ENCODE measurements around the gene SNX20. TPM values are rescaled to one million over a fixed set of nuclear protein-coding genes. Genes with fewer than 3 reads are reported as not detected.

Gene SNX20
- total RNA-seq, 4 donors from 2014 or later = 0.17 to 4.0 (median 1.9) TPM

DNA sequence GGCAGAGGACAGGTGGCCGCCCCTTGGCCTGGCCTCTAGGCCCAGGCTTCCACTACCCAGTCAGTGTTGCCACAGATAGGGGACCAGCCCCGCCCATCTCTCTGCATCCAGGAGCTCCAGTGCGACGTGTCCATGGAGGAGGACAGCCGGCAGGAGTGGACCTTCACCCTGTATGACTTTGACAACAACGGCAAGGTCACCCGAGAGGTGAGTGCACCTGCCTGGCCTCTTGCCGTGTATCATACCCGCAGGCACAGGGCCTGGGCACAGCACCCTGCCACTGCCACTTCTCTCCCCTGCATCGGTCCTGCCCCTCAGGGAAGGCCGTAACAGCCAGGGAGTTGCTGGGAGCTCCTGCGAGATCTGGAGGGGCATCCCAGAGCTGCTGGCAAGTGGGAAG lies 55.7 kb downstream of the SNX20 start:
- H3K27ac ChIP-seq = no peak overlapping the region
- H3K4me3 ChIP-seq = no peak overlapping the region
- TF ChIP-seq, protein P1, sequence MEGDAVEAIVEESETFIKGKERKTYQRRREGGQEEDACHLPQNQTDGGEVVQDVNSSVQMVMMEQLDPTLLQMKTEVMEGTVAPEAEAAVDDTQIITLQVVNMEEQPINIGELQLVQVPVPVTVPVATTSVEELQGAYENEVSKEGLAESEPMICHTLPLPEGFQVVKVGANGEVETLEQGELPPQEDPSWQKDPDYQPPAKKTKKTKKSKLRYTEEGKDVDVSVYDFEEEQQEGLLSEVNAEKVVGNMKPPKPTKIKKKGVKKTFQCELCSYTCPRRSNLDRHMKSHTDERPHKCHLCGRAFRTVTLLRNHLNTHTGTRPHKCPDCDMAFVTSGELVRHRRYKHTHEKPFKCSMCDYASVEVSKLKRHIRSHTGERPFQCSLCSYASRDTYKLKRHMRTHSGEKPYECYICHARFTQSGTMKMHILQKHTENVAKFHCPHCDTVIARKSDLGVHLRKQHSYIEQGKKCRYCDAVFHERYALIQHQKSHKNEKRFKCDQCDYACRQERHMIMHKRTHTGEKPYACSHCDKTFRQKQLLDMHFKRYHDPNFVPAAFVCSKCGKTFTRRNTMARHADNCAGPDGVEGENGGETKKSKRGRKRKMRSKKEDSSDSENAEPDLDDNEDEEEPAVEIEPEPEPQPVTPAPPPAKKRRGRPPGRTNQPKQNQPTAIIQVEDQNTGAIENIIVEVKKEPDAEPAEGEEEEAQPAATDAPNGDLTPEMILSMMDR (IDR thresholded peaks at IDR 0.05 in 4 of 5, conservative IDR thresholded peaks at IDR 0.05 in 1 of 5) = no peak
- no peaks in the 10 kb centered on the region for H3K27me3 ChIP-seq
- ATAC-seq = no peak
- DNase-seq = no peak
- no peaks in the 10 kb centered on the region for H3K36me3 ChIP-seq
- H3K4me1 ChIP-seq = peaks cover 0 to 8% of the 10 kb centered on the region in 2 donors
- intact Hi-C loops (cut with DNase I; ENCODE audit: low total_unique reads) = no loop called here
- H3K9me3 ChIP-seq = no peaks in the 10 kb centered on the region
- in situ Hi-C loops (cut with MboI; ENCODE audit: low sequenced_read_pairs in 4 of 4) = no loop called here

DNA sequence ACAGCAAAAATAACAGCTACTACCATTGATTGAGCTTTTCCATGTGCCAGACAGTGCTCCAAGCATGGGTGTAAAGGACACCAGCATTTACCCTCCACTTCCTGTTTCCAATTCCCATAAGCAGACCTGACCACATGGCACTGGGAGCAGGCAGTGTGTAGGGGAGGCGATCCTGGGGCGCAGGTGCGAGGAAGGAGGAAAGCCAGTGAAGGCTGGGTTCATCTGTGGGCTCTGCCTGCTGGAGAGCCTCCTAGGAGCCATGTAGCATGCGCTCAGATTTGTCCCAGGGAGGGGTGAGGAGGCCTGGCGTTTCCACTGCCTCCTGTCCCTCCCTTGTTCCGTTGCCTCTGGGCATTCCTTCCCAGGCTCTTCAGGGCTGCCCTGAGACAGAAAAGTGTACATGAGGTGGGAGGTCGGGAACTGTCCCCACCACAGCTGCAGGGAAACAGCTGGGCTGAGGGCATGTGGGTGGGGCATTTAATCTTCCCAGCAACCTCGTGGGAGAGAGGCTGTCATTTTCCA lies 56.6 kb downstream of the SNX20 start:
- in situ Hi-C loops (cut with MboI; ENCODE audit: low sequenced_read_pairs in 4 of 4) = no loop called here
- Histone ChIP-seq H3K36me3 (no peaks in the 10 kb centered on the region), H3K27me3 (no peaks in the 10 kb centered on the region), H3K9me3 (no peaks in the 10 kb centered on the region), H3K4me3 (no peak overlapping the region), H3K4me1 (peaks cover 0 to 8% of the 10 kb centered on the region in 2 donors), H3K27ac (no peak overlapping the region)
- intact Hi-C loops (cut with DNase I; ENCODE audit: low total_unique reads) = no loop called here
- TF ChIP-seq, protein P1 (IDR thresholded peaks at IDR 0.05 in 4 of 5, conservative IDR thresholded peaks at IDR 0.05 in 1 of 5) = no peak
- no peak for TF ChIP-seq POLR2A (IDR thresholded peaks at IDR 0.05)
- ATAC-seq (no peak), DNase-seq (no peak)

DNA sequence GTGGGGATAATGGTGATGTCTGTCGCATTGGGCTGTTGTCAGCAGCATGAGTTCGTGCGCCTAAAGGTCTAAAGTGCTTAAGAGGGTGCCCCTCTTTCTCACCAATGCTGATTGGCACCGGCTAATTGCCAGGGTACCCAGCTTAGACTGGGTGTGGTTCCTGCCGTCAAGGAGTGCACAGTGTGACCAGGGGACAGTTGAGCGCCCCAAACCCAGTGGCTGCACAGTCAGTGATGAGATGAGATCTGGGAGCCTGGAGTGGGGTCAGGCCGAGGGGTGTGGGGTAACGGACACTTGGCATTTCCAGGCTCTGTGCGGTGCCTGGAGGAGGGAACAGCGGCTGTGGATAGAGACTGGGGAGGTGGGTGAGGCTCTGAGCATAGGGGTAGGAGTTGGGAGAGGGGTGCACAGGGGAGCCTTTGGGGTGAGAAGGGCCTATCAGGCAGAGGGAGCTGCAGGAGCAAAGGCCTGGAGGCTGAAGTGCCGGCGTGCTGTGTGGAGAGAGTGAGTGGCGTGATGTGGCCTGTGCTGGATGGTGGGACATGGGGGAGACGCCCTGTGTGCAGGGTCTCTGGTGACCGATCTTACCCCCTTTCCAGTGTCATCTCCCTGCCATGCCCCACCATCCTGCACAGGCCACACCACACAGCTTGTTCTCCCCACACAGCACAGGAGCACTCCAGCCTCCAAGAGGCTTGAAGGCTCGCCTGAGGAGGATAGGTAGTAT lies 58.3 kb downstream of the SNX20 start:
- Histone ChIP-seq H3K9me3 (no peaks in the 10 kb centered on the region), H3K27ac (no peak overlapping the region), H3K4me1 (peaks cover 0 to 8% of the 10 kb centered on the region in 2 donors), H3K27me3 (no peaks in the 10 kb centered on the region), H3K4me3 (no peak overlapping the region), H3K36me3 (no peaks in the 10 kb centered on the region)
- intact Hi-C loops (cut with DNase I; ENCODE audit: low total_unique reads) = no loop called here
- in situ Hi-C loops (cut with MboI; ENCODE audit: low sequenced_read_pairs in 4 of 4) = no loop called here
- ATAC-seq (no peak), DNase-seq (no peak)
- TF ChIP-seq POLR2A (IDR thresholded peaks at IDR 0.05) = no peak
- TF ChIP-seq, protein P1 (IDR thresholded peaks at IDR 0.05 in 4 of 5, conservative IDR thresholded peaks at IDR 0.05 in 1 of 5) = no peak

DNA sequence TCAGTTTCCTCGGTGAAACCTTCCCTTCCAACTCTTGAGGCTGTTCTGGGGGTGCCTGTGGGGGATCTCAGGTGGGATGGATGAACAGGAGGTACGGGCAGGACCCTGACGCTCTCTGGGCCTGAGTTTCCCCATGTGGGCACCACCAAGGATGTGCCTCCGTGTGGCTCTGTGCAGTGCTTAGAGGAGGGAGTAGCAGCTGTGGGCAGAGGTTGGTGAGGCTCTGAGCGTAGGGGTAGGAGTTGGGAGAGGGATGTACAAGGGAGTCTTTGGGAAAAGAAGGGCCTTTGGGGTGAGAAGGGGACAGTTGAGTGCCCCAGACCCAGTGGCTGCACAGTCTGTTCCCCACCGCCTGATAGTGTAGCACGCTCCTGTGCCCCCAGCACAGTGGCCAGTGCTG lies 59.1 kb downstream of the SNX20 start:
- H3K27ac ChIP-seq = no peak overlapping the region
- in situ Hi-C loops (cut with MboI; ENCODE audit: low sequenced_read_pairs in 4 of 4) = no loop called here
- ATAC-seq (no peak), DNase-seq (no peak)
- H3K4me1 ChIP-seq = peaks cover 0 to 1% of the 10 kb centered on the region in 2 donors
- intact Hi-C loops (cut with DNase I; ENCODE audit: low total_unique reads) = no loop called here
- no peaks in the 10 kb centered on the region for H3K36me3 ChIP-seq
- no peaks in the 10 kb centered on the region for H3K9me3 ChIP-seq
- TF ChIP-seq POLR2A (IDR thresholded peaks at IDR 0.05) = no peak
- TF ChIP-seq, protein P1 (IDR thresholded peaks at IDR 0.05 in 4 of 5, conservative IDR thresholded peaks at IDR 0.05 in 1 of 5) = no peak
- H3K27me3 ChIP-seq = no peaks in the 10 kb centered on the region
- H3K4me3 ChIP-seq = no peak overlapping the region

Other genes starting within 250 kb of the SNX20 start
- under 1 TPM; 0.10 to 0.75 (median 0.19) TPM for gene NKD1, start 132.9 kb downstream of the SNX20 start, total RNA-seq
- 1 to 10 TPM in 3 of 4 donors, under 1 TPM in 1; 0.27 to 2.1 (median 1.7) TPM for gene NOD2, start 12.3 kb upstream of the SNX20 start, total RNA-seq
- gene CYLD, start 60.8 kb upstream of the SNX20 start, total RNA-seq = 100 to 1,000 TPM in 3 of 4 donors, 10 to 100 TPM in 1; 49.2 to 177 (median 135) TPM

All from gastrocnemius medialis (tissue), 4 donors.